Measurements from ENCODE around the gene SERPINB3. TPM values are rescaled to one million over a fixed set of nuclear protein-coding genes. Genes with fewer than 3 reads are reported as not detected.

SERPINB3 gene
- total and polyA plus RNA-seq, 2 experiments from 2014 or later: 0.27 to 0.59 TPM

DNA sequence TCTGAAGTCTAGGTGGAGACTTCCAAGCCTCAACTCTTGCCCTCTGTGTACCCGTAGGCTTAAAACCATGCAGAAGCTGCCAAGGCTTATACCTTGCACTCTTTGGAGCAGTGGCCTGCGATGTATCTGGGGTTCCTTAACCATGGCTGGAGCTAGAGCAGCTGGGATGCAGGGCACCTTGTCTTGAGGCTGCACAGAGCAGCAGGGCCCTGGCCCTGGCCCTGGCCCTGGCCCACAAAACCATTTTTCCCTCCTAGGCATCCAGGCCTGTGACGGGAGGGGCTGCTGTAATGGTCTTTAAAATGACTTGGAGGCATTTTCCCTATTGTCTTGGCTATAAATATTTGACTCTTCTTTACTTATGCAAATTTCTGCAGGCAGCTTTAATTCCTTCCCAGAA is 36.8 kb downstream of the SERPINB3 start (continued):
- TF ChIP-seq, protein P1, sequence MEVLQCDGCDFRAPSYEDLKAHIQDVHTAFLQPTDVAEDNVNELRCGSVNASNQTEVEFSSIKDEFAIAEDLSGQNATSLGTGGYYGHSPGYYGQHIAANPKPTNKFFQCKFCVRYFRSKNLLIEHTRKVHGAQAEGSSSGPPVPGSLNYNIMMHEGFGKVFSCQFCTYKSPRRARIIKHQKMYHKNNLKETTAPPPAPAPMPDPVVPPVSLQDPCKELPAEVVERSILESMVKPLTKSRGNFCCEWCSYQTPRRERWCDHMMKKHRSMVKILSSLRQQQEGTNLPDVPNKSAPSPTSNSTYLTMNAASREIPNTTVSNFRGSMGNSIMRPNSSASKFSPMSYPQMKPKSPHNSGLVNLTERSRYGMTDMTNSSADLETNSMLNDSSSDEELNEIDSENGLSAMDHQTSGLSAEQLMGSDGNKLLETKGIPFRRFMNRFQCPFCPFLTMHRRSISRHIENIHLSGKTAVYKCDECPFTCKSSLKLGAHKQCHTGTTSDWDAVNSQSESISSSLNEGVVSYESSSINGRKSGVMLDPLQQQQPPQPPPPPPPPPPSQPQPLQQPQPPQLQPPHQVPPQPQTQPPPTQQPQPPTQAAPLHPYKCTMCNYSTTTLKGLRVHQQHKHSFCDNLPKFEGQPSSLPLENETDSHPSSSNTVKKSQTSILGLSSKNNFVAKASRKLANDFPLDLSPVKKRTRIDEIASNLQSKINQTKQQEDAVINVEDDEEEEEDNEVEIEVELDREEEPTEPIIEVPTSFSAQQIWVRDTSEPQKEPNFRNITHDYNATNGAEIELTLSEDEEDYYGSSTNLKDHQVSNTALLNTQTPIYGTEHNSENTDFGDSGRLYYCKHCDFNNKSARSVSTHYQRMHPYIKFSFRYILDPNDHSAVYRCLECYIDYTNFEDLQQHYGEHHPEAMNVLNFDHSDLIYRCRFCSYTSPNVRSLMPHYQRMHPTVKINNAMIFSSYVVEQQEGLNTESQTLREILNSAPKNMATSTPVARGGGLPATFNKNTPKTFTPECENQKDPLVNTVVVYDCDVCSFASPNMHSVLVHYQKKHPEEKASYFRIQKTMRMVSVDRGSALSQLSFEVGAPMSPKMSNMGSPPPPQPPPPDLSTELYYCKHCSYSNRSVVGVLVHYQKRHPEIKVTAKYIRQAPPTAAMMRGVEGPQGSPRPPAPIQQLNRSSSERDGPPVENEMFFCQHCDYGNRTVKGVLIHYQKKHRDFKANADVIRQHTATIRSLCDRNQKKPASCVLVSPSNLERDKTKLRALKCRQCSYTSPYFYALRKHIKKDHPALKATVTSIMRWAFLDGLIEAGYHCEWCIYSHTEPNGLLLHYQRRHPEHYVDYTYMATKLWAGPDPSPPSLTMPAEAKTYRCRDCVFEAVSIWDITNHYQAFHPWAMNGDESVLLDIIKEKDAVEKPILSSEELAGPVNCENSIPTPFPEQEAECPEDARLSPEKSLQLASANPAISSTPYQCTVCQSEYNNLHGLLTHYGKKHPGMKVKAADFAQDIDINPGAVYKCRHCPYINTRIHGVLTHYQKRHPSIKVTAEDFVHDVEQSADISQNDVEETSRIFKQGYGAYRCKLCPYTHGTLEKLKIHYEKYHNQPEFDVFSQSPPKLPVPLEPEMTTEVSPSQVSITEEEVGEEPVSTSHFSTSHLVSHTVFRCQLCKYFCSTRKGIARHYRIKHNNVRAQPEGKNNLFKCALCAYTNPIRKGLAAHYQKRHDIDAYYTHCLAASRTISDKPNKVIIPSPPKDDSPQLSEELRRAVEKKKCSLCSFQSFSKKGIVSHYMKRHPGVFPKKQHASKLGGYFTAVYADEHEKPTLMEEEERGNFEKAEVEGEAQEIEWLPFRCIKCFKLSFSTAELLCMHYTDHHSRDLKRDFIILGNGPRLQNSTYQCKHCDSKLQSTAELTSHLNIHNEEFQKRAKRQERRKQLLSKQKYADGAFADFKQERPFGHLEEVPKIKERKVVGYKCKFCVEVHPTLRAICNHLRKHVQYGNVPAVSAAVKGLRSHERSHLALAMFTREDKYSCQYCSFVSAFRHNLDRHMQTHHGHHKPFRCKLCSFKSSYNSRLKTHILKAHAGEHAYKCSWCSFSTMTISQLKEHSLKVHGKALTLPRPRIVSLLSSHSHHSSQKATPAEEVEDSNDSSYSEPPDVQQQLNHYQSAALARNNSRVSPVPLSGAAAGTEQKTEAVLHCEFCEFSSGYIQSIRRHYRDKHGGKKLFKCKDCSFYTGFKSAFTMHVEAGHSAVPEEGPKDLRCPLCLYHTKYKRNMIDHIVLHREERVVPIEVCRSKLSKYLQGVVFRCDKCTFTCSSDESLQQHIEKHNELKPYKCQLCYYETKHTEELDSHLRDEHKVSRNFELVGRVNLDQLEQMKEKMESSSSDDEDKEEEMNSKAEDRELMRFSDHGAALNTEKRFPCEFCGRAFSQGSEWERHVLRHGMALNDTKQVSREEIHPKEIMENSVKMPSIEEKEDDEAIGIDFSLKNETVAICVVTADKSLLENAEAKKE (CRISPR knock-in tag; IDR thresholded peaks at IDR 0.05): no peak
- no peak for TF ChIP-seq POLR2AphosphoS5 (IDR thresholded peaks at IDR 0.05; ENCODE audit: low read depth)
- no peak for TF ChIP-seq EZH2 (IDR thresholded peaks at IDR 0.05; ENCODE audit: low read depth, unreplicated experiment)

DNA sequence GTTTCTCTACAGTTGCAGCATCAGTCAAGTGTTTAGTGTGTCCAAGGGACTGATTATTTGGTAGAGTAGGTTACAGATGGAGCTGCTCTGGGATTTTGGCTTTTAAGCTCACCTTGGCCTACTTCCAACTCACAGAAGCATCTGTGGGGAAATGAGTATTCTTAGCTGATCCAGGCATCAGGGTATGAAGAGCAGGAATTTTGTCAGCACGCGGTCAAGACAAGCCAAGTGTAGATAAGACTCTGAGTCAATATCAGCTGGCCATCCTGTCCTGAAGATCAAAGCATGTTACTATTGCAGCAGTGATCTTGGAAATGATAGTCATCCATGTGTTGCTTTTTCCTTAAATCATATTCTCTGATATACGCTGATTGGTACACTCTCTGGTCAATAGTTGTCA is 42.0 kb downstream of the SERPINB3 start:
- no peaks in the 10 kb centered on the region for H3K36me3 ChIP-seq (ENCODE audit: insufficient read depth)
- peaks cover 9% of the 10 kb centered on the region; the same call in 1 of the 2 replicates for H3K9me2 ChIP-seq (ENCODE audit: insufficient read depth)
- H3K27ac Mint-ChIP-seq: no peak overlapping the region
- peaks cover 24% of the 10 kb centered on the region for H3K9me3 Mint-ChIP-seq
- DNase-seq (ENCODE audit: low spot score) (no peak), ATAC-seq (no peak)
- no peaks in the 10 kb centered on the region for H3K27me3 ChIP-seq (ENCODE audit: insufficient read depth)
- H4K20me1 ChIP-seq (replicated peaks; ENCODE audit: insufficient read depth): no peaks in the 10 kb centered on the region
- H3K4me1 Mint-ChIP-seq: peaks cover 8% of the 10 kb centered on the region; the same call in 2 of the 3 replicates
- peaks cover 11% of the 10 kb centered on the region for H3K36me3 Mint-ChIP-seq (ENCODE audit: low read depth)
- no peak overlapping the region for H3K4me3 ChIP-seq
- H3F3A ChIP-seq (replicated peaks; ENCODE audit: low read depth): no peaks in the 10 kb centered on the region
- no peak overlapping the region for H3K27ac ChIP-seq (ENCODE audit: low read depth)
- H3K79me2 ChIP-seq (replicated peaks; ENCODE audit: insufficient read depth): no peaks in the 10 kb centered on the region
- H3K27me3 Mint-ChIP-seq (ENCODE audit: insufficient read depth, low read depth, poor library complexity): no peaks in the 10 kb centered on the region
- H2AFZ ChIP-seq: peak overlapping the region; percentile 78; the same call in 1 of the 2 replicates
- H3K4me2 ChIP-seq: no peak overlapping the region
- peaks cover 9% of the 10 kb centered on the region for H3K4me1 ChIP-seq (ENCODE audit: insufficient read depth)
- H3K4me3 Mint-ChIP-seq: no peak overlapping the region
- TF ChIP-seq ZNF331 (CRISPR knock-in tag; IDR thresholded peaks at IDR 0.05; ENCODE audit: low read depth) (no peak), EZH2 (IDR thresholded peaks at IDR 0.05; ENCODE audit: low read depth, unreplicated experiment) (no peak), REST (IDR thresholded peaks at IDR 0.05; ENCODE audit: unreplicated experiment) (no peak), JUNB (IDR thresholded peaks at IDR 0.05; ENCODE audit: unreplicated experiment) (no peak), ZNF114 (CRISPR knock-in tag; IDR thresholded peaks at IDR 0.05) (no peak), POLR2AphosphoS5 (IDR thresholded peaks at IDR 0.05; ENCODE audit: low read depth) (no peak), EZH2phosphoT487 (IDR thresholded peaks at IDR 0.05; ENCODE audit: unreplicated experiment) (no peak), CREB1 (CRISPR knock-in tag; IDR thresholded peaks at IDR 0.05; ENCODE audit: low read depth) (no peak), STAT1 (IDR thresholded peaks at IDR 0.05; ENCODE audit: unreplicated experiment) (no peak)
- TF ChIP-seq, protein P2, sequence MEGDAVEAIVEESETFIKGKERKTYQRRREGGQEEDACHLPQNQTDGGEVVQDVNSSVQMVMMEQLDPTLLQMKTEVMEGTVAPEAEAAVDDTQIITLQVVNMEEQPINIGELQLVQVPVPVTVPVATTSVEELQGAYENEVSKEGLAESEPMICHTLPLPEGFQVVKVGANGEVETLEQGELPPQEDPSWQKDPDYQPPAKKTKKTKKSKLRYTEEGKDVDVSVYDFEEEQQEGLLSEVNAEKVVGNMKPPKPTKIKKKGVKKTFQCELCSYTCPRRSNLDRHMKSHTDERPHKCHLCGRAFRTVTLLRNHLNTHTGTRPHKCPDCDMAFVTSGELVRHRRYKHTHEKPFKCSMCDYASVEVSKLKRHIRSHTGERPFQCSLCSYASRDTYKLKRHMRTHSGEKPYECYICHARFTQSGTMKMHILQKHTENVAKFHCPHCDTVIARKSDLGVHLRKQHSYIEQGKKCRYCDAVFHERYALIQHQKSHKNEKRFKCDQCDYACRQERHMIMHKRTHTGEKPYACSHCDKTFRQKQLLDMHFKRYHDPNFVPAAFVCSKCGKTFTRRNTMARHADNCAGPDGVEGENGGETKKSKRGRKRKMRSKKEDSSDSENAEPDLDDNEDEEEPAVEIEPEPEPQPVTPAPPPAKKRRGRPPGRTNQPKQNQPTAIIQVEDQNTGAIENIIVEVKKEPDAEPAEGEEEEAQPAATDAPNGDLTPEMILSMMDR (conservative IDR thresholded peaks at IDR 0.05; ENCODE audit: low read depth in 2 of 2): no peak

Measured in GM23338 (cell line).